Measurements from ENCODE around the gene MYOF. TPM values are rescaled to one million over a fixed set of nuclear protein-coding genes. Genes with fewer than 3 reads are reported as not detected.

Gene MYOF
- total RNA-seq, 4 donors from 2014 or later: 77.8 to 174 (median 116) TPM

- Histone ChIP-seq H3K27ac (no peak overlapping the region), H3K27me3 (no peaks in the 10 kb centered on the region), H3K9me3 (no peaks in the 10 kb centered on the region), H3K4me1 (no peaks in the 10 kb centered on the region), H3K4me3 (no peak overlapping the region), H3K36me3 (no peaks in the 10 kb centered on the region)
- no peak for DNase-seq (ENCODE audit: low spot score in 2 of 2)
- TF ChIP-seq POLR2AphosphoS5 (IDR thresholded peaks at IDR 0.05): no peak
- 93% methylated on average over 3 of the region's 3 CpGs for WGBS
Measured at GRCh38 chr10:93269281-93269680, 212.9 kb downstream of the MYOF start.

- TF ChIP-seq CTCF (IDR thresholded peaks at IDR 0.05) (no peak), EP300 (IDR thresholded peaks at IDR 0.05) (no peak), POLR2A (IDR thresholded peaks at IDR 0.05) (no peak), POLR2AphosphoS5 (IDR thresholded peaks at IDR 0.05) (no peak)
- H3K4me1 ChIP-seq: no peaks in the 10 kb centered on the region
- H3K36me3 ChIP-seq: no peaks in the 10 kb centered on the region
- no peaks in the 10 kb centered on the region for H3K27me3 ChIP-seq
- no peaks in the 10 kb centered on the region for H3K9me3 ChIP-seq
- 57% methylated on average over 3 of the region's 3 CpGs for WGBS
- H3K27ac ChIP-seq: no peak overlapping the region
- H3K4me3 ChIP-seq: no peak overlapping the region
- DNase-seq (ENCODE audit: low spot score in 2 of 2): no peak
Measured at GRCh38 chr10:93268021-93268420, 214.1 kb downstream of the MYOF start.

- no peak overlapping the region for H3K4me3 ChIP-seq
- H3K27me3 ChIP-seq: no peaks in the 10 kb centered on the region
- no peak overlapping the region for H3K27ac ChIP-seq
- no peaks in the 10 kb centered on the region for H3K4me1 ChIP-seq
- H3K9me3 ChIP-seq: no peaks in the 10 kb centered on the region
- 57% methylated on average over 3 of the region's 3 CpGs for WGBS
- TF ChIP-seq POLR2AphosphoS5 (IDR thresholded peaks at IDR 0.05): no peak
- no peak for TF ChIP-seq EP300 (IDR thresholded peaks at IDR 0.05)
- TF ChIP-seq POLR2A (IDR thresholded peaks at IDR 0.05): no peak
- TF ChIP-seq CTCF (IDR thresholded peaks at IDR 0.05): no peak
- H3K36me3 ChIP-seq: no peaks in the 10 kb centered on the region
- no peak for DNase-seq (ENCODE audit: low spot score in 2 of 2)
Measured at GRCh38 chr10:93267521-93267920, 214.6 kb downstream of the MYOF start.

- no peak for DNase-seq (ENCODE audit: low spot score in 2 of 2)
- H3K4me3 ChIP-seq: no peak overlapping the region
- H3K9me3 ChIP-seq: no peaks in the 10 kb centered on the region
- H3K4me1 ChIP-seq: no peaks in the 10 kb centered on the region
- no peaks in the 10 kb centered on the region for H3K36me3 ChIP-seq
- TF ChIP-seq POLR2A (IDR thresholded peaks at IDR 0.05) (no peak), EP300 (IDR thresholded peaks at IDR 0.05) (no peak), CTCF (IDR thresholded peaks at IDR 0.05) (no peak), POLR2AphosphoS5 (IDR thresholded peaks at IDR 0.05) (no peak)
- WGBS: 77% methylated on average over 4 of the region's 4 CpGs
- no peaks in the 10 kb centered on the region for H3K27me3 ChIP-seq
- no peak overlapping the region for H3K27ac ChIP-seq
Measured at GRCh38 chr10:93266858-93267257, 215.3 kb downstream of the MYOF start.

- Histone ChIP-seq H3K36me3 (no peaks in the 10 kb centered on the region), H3K9me3 (no peaks in the 10 kb centered on the region), H3K4me1 (no peaks in the 10 kb centered on the region), H3K27me3 (no peaks in the 10 kb centered on the region), H3K4me3 (no peak overlapping the region), H3K27ac (no peak overlapping the region)
- 90% methylated on average over 4 of the region's 4 CpGs for WGBS
- DNase-seq (ENCODE audit: low spot score in 2 of 2): no peak
- TF ChIP-seq POLR2A (IDR thresholded peaks at IDR 0.05) (no peak), EP300 (IDR thresholded peaks at IDR 0.05) (no peak), CTCF (IDR thresholded peaks at IDR 0.05) (no peak), POLR2AphosphoS5 (IDR thresholded peaks at IDR 0.05) (no peak)
Measured at GRCh38 chr10:93261961-93262610, 220.0 kb downstream of the MYOF start.

- Histone ChIP-seq H3K9me3 (no peaks in the 10 kb centered on the region), H3K4me1 (no peaks in the 10 kb centered on the region), H3K4me3 (no peak overlapping the region), H3K27me3 (no peaks in the 10 kb centered on the region), H3K27ac (no peak overlapping the region), H3K36me3 (no peaks in the 10 kb centered on the region)
- DNase-seq (ENCODE audit: low spot score in 2 of 2): no peak
- TF ChIP-seq POLR2A (IDR thresholded peaks at IDR 0.05) (no peak), POLR2AphosphoS5 (IDR thresholded peaks at IDR 0.05) (no peak), EP300 (IDR thresholded peaks at IDR 0.05) (no peak), CTCF (IDR thresholded peaks at IDR 0.05) (no peak)
- WGBS: 74% methylated on average over 1 of the region's 1 CpG
Measured at GRCh38 chr10:93261089-93261488, 221.0 kb downstream of the MYOF start.

All from suprapubic skin (tissue), 4 donors.